PFSK-1 (cell line): ENCODE results near the gene MORC4.

Experiments used
- POLR2AphosphoS5 ChIP-seq: IDR thresholded peaks from 2 replicates; pipeline ENCODE4 v1.6.1; 2012; ENCODE audit warnings: low read depth, mild to moderate bottlenecking, control low read depth, low read length, moderate library complexity
- SIN3A ChIP-seq: IDR thresholded peaks from 2 replicates; pipeline ENCODE4 v1.6.1; 2012; ENCODE audit warnings: mild to moderate bottlenecking, low read length, moderate library complexity, borderline replicate concordance; ENCODE audit not compliant: insufficient read depth
- TAF1 ChIP-seq: IDR thresholded peaks from 2 replicates; pipeline ENCODE4 v1.6.1; 2012; ENCODE audit warnings: low read length, control low read depth, borderline replicate concordance; ENCODE audit not compliant: insufficient read depth
- TF ChIP-seq, protein P1 (sequence below), 2 experiments: IDR thresholded peaks; 2 replicates each; pipeline versions ENCODE4 v1.6.1 to v1.8.0; 2011 to 2012; ENCODE audit warnings: low read depth in 2 of 2, low read length in 2 of 2, control low read depth in 1 of 2, inconsistent platforms in 1 of 2, mild to moderate bottlenecking in 1 of 2, moderate library complexity in 1 of 2; ENCODE audit not compliant: insufficient read depth in 1 of 2

DNA sequence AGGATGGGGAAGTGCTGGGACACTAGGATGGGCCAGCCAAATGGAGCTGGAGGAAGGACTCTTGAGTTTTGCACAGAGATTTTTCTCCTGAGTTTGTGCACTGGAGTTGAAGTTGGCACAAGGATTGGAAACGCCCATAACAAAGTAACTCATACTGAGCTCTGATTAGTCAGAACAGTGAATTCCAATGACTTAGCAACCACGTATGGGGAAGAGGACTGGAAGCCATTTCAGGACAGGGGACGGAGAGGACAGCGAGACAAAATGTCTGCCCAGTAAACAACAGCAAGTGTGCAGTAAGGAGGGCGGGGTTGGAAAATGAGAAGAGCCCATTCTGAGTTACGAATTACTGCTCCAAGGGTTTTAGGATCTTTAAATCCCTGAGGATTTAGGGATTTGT, 102.8 kb downstream of the MORC4 start:
- TF ChIP-seq SIN3A (no peak), POLR2AphosphoS5 (no peak), TAF1 (no peak)
- TF ChIP-seq, protein P1, sequence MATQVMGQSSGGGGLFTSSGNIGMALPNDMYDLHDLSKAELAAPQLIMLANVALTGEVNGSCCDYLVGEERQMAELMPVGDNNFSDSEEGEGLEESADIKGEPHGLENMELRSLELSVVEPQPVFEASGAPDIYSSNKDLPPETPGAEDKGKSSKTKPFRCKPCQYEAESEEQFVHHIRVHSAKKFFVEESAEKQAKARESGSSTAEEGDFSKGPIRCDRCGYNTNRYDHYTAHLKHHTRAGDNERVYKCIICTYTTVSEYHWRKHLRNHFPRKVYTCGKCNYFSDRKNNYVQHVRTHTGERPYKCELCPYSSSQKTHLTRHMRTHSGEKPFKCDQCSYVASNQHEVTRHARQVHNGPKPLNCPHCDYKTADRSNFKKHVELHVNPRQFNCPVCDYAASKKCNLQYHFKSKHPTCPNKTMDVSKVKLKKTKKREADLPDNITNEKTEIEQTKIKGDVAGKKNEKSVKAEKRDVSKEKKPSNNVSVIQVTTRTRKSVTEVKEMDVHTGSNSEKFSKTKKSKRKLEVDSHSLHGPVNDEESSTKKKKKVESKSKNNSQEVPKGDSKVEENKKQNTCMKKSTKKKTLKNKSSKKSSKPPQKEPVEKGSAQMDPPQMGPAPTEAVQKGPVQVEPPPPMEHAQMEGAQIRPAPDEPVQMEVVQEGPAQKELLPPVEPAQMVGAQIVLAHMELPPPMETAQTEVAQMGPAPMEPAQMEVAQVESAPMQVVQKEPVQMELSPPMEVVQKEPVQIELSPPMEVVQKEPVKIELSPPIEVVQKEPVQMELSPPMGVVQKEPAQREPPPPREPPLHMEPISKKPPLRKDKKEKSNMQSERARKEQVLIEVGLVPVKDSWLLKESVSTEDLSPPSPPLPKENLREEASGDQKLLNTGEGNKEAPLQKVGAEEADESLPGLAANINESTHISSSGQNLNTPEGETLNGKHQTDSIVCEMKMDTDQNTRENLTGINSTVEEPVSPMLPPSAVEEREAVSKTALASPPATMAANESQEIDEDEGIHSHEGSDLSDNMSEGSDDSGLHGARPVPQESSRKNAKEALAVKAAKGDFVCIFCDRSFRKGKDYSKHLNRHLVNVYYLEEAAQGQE (IDR thresholded peaks at IDR 0.05; ENCODE audit: insufficient read depth in 1 of 2, low read depth in 2 of 2, low read length in 2 of 2) = no peak
